ENCODE data around the gene NACC2.

DNA sequence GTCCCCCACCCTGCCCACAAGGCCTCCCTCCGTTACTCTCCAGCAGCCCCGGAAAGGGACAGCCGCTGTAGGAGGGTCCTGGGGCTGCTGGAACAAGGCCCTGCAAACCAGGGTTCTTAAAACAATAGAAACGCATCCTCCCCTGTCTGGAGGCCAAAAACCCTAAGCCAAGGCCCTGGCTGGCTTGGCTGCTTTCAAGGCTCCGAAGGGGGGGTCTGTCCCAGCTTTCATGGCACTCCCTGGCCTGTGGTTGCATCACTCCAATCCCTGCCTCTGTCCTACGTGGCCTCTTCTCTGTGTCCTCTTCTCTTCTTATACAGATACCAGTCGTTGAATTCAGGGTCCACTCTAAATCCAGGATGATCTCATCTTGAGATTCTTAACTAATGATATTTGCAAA, 126.5 kb downstream of the NACC2 start:
- TF ChIP-seq, protein P1, sequence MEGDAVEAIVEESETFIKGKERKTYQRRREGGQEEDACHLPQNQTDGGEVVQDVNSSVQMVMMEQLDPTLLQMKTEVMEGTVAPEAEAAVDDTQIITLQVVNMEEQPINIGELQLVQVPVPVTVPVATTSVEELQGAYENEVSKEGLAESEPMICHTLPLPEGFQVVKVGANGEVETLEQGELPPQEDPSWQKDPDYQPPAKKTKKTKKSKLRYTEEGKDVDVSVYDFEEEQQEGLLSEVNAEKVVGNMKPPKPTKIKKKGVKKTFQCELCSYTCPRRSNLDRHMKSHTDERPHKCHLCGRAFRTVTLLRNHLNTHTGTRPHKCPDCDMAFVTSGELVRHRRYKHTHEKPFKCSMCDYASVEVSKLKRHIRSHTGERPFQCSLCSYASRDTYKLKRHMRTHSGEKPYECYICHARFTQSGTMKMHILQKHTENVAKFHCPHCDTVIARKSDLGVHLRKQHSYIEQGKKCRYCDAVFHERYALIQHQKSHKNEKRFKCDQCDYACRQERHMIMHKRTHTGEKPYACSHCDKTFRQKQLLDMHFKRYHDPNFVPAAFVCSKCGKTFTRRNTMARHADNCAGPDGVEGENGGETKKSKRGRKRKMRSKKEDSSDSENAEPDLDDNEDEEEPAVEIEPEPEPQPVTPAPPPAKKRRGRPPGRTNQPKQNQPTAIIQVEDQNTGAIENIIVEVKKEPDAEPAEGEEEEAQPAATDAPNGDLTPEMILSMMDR (IDR thresholded peaks at IDR 0.05) = no peak
- TF ChIP-seq POLR2A (IDR thresholded peaks at IDR 0.05) = no peak
